Measurements from ENCODE around the gene EFHC1.

EFHC1 gene

DNA sequence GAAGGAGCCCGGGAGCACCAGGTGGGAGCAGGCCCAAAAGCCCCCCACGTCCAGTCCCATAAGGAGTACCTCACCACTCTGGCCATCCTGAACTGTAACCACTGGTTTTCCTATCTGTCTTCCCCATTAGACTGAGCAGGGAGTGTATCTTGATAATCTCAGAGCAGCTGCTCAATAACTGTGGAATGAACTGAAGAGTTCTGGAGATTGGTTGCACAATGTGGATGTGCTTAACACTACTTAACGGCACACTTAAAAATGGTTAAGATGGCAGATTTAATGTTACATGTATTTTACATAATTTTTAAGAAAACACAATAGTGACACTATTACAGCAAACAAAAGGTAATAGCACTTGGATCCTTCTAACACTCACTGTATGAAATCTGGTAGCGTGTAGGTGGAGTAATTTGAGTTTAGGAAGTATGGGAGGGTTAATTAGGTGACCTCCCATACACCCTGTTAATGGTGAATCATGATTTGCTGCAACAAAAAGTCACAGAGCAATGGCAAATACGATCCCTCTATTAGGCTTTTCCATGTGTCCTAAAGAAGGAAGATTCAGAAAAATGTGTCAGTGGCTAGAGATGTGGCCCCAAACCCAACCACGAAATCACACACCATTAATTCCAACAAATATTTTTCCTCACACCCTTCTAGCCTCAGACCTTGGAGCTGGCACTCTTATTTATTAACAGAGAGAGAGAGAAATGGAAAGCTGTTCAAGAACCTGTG is 138.3 kb downstream of the EFHC1 start:
- no peak for DNase-seq

DNA sequence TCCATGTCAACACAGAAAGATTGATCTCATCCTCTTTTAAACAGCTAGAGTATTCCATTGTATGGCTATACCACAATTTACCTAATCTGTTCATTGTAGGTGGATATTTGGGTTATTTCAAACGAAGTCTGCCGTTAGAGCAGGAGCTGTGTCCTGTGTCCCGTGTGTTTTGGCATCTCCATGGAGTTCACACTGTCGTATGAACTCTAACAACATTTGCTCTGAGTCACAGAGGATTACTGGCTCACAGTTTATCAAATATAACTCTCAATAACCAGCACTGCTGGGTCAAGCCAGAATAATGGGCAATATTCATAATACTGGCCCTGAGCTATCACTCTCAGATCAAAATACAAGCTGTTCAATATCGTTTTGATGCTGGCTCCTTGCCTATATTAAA is 140.3 kb downstream of the EFHC1 start:
- no peak for DNase-seq

DNA sequence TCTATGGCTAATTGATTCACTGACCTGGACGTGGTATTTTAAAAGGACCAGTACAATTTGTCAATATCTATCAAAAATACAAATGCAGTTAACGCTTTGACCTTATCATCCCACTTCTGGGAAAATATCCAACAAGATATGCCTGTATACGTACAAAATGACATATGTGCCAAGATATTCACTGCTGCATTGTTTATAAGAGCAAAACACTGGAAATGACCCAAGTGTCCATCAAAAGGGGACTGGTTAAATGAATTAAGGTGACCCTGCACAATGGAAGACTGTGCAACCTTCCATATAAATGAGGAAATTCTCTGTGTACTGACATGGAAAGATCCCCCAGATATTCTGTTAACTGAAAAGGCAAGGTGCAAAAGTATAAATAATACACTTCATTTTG is 142.8 kb downstream of the EFHC1 start:
- DNase-seq: no peak

DNA sequence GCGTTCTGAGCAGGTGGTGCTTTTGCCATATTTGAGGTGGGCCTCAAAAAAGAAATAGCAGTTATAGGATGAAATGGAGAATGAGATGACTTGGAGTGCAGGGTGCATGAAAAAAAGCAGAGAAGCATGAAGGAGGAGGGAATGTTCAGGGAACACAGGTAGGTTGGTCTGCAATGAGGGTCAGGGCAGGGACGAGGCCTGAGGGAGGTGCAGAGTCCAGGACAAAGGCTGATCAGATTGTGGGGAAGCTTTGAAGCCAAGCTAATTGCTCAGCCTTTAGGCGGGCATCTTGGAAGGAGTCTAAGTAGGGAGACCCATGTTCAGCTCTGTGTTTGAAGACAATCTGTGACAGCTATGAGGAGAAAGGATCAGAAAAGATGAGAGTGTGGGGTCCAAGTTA is 144.7 kb downstream of the EFHC1 start:
- no peak for DNase-seq

DNA sequence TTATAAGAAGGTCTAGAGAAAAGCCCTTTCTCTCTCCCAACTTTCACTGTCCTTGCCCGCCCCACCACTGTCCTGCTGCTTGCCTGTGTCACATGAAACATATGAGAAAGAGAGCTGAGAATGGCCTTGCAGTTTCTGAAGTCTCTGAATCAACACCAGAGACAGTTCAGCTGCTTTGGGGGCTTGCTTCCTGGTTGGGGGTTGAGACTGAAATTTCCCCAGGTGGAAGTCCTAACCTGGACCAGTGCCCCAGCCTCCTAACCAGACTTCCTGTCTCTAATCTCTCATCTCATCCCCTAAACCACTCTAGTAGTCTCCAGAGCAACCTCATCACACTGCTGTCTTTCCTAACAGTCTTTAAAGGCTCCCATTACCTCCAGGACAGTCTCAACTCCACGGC is 146.1 kb downstream of the EFHC1 start:
- DNase-seq: no peak

DNA sequence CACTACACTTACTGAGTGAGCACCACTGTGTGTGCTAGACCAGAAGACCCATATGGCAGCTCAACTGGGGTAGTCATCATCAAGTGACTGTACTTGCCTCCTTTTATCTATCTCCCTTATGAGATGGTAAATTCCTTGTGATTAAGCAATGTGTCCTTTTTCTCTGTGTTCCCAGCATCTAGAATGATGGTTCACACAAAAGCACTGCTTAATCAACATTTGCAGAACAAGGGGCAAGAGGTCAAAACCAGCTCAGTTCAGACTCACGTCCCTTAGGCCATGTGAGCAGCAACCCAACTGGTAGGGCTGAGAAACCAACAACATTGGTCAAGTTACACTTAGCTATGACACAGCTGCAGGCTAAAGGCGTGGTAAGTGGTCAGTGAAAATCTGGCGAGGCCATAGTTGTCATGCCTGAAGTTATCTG is 146.7 kb downstream of the EFHC1 start:
- no peak for DNase-seq

DNA sequence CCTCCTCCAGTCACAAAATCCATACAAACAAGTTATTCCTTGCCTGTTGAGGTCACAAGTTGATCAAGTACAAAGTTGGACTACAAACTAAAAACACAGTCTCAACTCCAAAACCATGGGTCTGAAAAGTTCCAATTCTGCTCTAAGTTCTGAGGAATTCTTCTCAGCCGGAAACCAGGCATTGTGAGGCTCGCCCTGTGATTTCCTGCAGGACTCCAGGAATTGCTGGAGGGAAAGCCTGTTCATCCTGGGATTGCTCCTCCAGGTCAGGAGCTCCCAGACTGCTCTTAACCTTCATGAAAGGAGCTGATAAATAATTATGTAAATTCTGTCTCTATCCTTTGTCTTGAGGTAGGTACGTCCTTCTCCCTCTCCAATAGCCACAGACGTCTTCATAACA is 148.2 kb downstream of the EFHC1 start:
- DNase-seq: no peak

DNA sequence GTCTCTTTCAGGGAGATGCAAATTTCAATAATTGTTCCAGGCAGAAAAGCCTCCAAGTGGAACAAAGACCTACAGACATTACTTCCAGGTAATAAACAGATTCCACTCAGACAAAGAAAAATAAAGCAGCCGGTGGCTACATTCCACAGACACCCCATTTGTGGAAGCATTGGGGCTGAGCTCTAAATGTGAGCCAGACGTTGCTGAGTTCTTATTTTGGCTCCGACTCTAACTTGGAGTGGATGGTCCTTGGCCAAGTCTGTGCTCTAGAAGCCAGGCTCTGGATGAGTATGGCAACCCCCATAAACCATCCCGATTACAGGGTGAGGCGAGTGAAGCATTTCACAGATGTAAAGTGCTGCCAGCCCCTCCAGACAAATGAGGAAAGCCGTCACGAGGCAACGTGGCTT is 150.2 kb downstream of the EFHC1 start:
- DNase-seq: no peak

DNA sequence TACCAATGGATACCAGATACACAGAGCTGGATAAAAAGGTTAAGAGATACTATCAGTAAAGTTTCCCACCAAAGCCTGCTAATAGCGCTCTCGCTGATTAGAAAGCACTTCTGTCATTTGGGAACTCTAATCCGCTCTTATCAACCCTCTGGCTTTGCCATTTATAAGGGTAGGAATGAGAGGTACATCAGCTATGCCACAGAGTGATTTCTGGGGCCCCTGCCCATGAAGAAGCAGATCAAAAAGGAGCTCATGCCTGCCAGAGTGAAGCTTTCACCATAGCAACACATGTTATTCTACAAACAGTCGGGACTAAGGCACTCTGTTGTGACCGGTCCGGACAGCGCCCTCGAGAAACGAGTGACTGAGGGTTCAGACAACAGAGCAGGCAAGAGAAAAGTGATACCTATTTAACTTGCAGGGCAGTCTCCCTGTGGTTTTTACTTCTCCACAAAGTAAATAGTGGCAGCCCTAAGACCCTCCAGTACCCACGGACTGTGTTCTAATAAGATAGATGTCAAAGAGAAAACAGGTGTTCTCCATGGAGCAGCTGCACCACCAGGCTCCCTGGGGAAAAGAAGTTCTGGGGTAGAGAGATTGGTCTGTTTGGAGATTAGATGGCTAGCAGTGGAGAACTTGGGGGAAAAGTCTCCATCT is 151.1 kb downstream of the EFHC1 start:
- DNase-seq: no peak

DNA sequence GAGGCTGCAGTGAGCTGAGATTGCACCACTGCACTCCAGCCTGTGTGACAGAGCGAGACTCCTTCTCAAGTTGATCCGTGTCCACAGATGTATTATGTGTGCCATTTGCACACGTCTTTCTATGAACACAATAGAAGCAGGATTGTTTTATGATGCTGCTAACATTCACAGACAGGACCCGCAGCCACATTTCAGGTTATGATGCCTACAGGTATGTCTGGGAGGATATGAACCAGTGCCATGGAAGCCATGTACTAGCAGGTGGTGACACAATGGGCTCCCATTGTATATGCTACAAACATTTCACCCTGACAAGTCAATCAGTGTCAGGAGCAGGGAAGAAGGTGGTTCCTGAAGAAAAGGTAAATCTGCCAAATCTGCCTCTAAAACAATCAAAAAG is 152.4 kb downstream of the EFHC1 start:
- no peak for DNase-seq

DNA sequence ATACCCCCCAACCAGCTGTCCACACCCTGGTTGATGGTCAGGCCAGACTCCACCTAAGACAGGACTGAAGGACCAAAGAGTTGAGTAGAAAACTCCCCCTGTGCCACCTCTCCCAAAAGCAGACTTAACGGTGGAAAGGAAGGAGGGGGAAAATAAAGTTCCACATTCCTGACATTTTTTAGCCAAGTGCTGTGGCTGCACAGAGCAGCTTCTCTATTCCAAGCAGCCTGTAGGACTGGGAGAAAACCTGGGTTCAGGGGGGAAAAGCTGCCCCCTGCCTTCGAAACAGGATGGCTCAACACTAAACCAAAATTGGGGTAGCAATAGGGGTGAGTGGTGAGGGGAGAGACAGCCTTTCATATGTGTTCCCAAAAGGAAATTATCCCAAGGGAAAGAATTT is 153.2 kb downstream of the EFHC1 start:
- no peak for DNase-seq
